Activated CD8-positive, alpha-beta memory T cell treated with anti-CD3 and anti-CD28 coated beads for 48 hours (primary cell): Measurements from ENCODE around the gene RSPH10B2.
"Not testable (repeated sequence)": the region's sequence is repeated elsewhere in the genome, so short reads cannot be mapped to it uniquely, and the experiment has no call there.

Source experiments
- DNase-seq, 3 experiments: peaks; one replicate each; pipeline ENCODE4 v3.0.0-alpha.2; 2020; ENCODE audit warnings: low read depth in 2 of 3, low spot score in 2 of 3

Gene RSPH10B2

GRCh38 chr7:6753964-6754363 is at the start of gene RSPH10B2:
Gene RSPH10B2, plus strand, starts transcription at chr7:6754103. Its CDS starts 3,575 bp downstream, at chr7:6757678.
- not testable (repeated sequence) for DNase-seq

GRCh38 chr7:6705959-6706665 is 47.8 kb upstream of the RSPH10B2 start:
- peak in 2 of 3 experiments; percentile 8 to 19 for DNase-seq

- DNase-seq: peak; percentile 84 to 94 (median 94)
Observed at GRCh38 chr7:6706666-6707407, 47.1 kb upstream of the RSPH10B2 start, which contains the start of gene ZNF12. Gene ZNF12, minus strand, starts transcription at chr7:6706947. Its CDS starts 1,774 bp downstream, at chr7:6705173.

GRCh38 chr7:6708304-6708703 is 45.6 kb upstream of the RSPH10B2 start:
- no peak for DNase-seq

GRCh38 chr7:6709808-6710207 is 44.1 kb upstream of the RSPH10B2 start:
- DNase-seq: no peak

- DNase-seq: no peak
Observed at GRCh38 chr7:6714360-6714759, 39.5 kb upstream of the RSPH10B2 start.

- not testable (repeated sequence) for DNase-seq
Observed at GRCh38 chr7:6715898-6716297, 38.0 kb upstream of the RSPH10B2 start.

- no peak for DNase-seq
Observed at GRCh38 chr7:6718124-6718523, 35.8 kb upstream of the RSPH10B2 start.

- DNase-seq: not testable (repeated sequence)
Observed at GRCh38 chr7:6724351-6724750, 29.6 kb upstream of the RSPH10B2 start.

GRCh38 chr7:6725003-6725402 is 28.9 kb upstream of the RSPH10B2 start:
- no peak for DNase-seq

- DNase-seq: not testable (repeated sequence)
Observed at GRCh38 chr7:6726341-6726740, 27.6 kb upstream of the RSPH10B2 start.

GRCh38 chr7:6727663-6728062 is 26.2 kb upstream of the RSPH10B2 start:
- no peak for DNase-seq

- not testable (repeated sequence) for DNase-seq
Observed at GRCh38 chr7:6728893-6729491, 24.9 kb upstream of the RSPH10B2 start.

- DNase-seq: peak; percentile 61 to 70 (median 67)
Observed at GRCh38 chr7:6729492-6730342, 24.2 kb upstream of the RSPH10B2 start.

- DNase-seq: no peak
Observed at GRCh38 chr7:6730343-6730633, 23.6 kb upstream of the RSPH10B2 start.

- DNase-seq: not testable (repeated sequence)
Observed at GRCh38 chr7:6738415-6738814, 15.5 kb upstream of the RSPH10B2 start.

- DNase-seq: not testable (repeated sequence)
Observed at GRCh38 chr7:6744410-6745100, 9.3 kb upstream of the RSPH10B2 start.

GRCh38 chr7:6749335-6749734 is 4.6 kb upstream of the RSPH10B2 start:
- not testable (repeated sequence) for DNase-seq

- DNase-seq: not testable (repeated sequence)
Observed at GRCh38 chr7:6750173-6750572, 3.7 kb upstream of the RSPH10B2 start.

- DNase-seq: not testable (repeated sequence)
Observed at GRCh38 chr7:6761186-6761585, 7.3 kb downstream of the RSPH10B2 start.
